Neuronal stem cell (in vitro differentiated cells): ENCODE data around the gene ZNF629.

ENCODE experiments used
- DNase-seq: peaks from one replicate; pipeline ENCODE4 v3.0.0-alpha.2; 2013; ENCODE audit warnings: low spot score
- H2AFZ ChIP-seq: one replicate; pipeline ENCODE4 v1.6.1; 2013; ENCODE audit warnings: mild to moderate bottlenecking, low read length, inconsistent platforms
- H2AK5ac ChIP-seq: 2 replicates; pipeline ENCODE4 v1.6.1; 2013; ENCODE audit warnings: low read depth, mild to moderate bottlenecking, inconsistent platforms, low read length, moderate library complexity, mixed read lengths
- H2BK120ac ChIP-seq: 2 replicates; pipeline ENCODE4 v1.6.1; 2013; ENCODE audit warnings: low read depth, mild to moderate bottlenecking, inconsistent platforms, low read length, moderate library complexity, mixed read lengths
- H2BK12ac ChIP-seq: one replicate; pipeline ENCODE4 v1.6.1; 2013; ENCODE audit warnings: low read length, inconsistent platforms
- H2BK15ac ChIP-seq: 2 replicates; pipeline ENCODE4 v1.6.1; 2013; ENCODE audit warnings: mild to moderate bottlenecking, low read length, inconsistent platforms, mixed read lengths
- H2BK5ac ChIP-seq: one replicate; pipeline ENCODE4 v1.6.1; 2013; ENCODE audit warnings: inconsistent platforms, mild to moderate bottlenecking, low read length, moderate library complexity
- H3K14ac ChIP-seq: one replicate; pipeline ENCODE4 v1.6.1; 2013; ENCODE audit warnings: low read length, inconsistent platforms
- H3K18ac ChIP-seq: 2 replicates; pipeline ENCODE4 v1.6.1; 2013; ENCODE audit warnings: low read length, inconsistent platforms
- H3K23ac ChIP-seq: 2 replicates; pipeline ENCODE4 v1.6.1; 2013; ENCODE audit warnings: low read depth, mild to moderate bottlenecking, mixed read lengths, low read length, inconsistent platforms; ENCODE audit not compliant: poor library complexity
- H3K27ac ChIP-seq: replicated peaks from 3 replicates; pipeline ENCODE4 v1.5.1; 2013; ENCODE audit warnings: low read length, inconsistent platforms
- H3K27me3 ChIP-seq, 3 experiments: 2 replicates each; pipeline ENCODE4 v1.6.1; 2013; ENCODE audit warnings: low read length in 3 of 3, mild to moderate bottlenecking in 2 of 3, inconsistent platforms in 1 of 3, low read depth in 1 of 3, mixed read lengths in 1 of 3, moderate library complexity in 1 of 3; ENCODE audit not compliant: control insufficient read depth in 3 of 3, insufficient read depth in 3 of 3
- H3K36me3 ChIP-seq, 2 donors: replicated peaks in 1 of 2; 2 replicates each; pipeline ENCODE4 v1.6.1; 2013; ENCODE audit warnings: low read length in 2 of 2; ENCODE audit not compliant: control insufficient read depth in 2 of 2, insufficient read depth in 2 of 2
- H3K4ac ChIP-seq: 2 replicates; pipeline ENCODE4 v1.6.1; 2013; ENCODE audit warnings: inconsistent platforms, mild to moderate bottlenecking, low read length, moderate library complexity
- H3K4me1 ChIP-seq, 2 donors: 1 replicate in 1 of 2; 2 replicates in 1 of 2; pipeline ENCODE4 v1.6.1; 2013; ENCODE audit warnings: low read length in 2 of 2, low read depth in 1 of 2; ENCODE audit not compliant: control insufficient read depth in 2 of 2, insufficient read depth in 1 of 2
- H3K4me2 ChIP-seq: one replicate; pipeline ENCODE4 v1.6.1; 2013; ENCODE audit warnings: mild to moderate bottlenecking, low read length, inconsistent platforms; ENCODE audit not compliant: insufficient read depth, poor library complexity, severe bottlenecking
- H3K4me3 ChIP-seq, 2 donors: 2 replicates each; pipeline ENCODE4 v1.5.1; 2013; ENCODE audit warnings: low read length in 2 of 2, mild to moderate bottlenecking in 2 of 2, inconsistent platforms in 1 of 2, moderate library complexity in 1 of 2
- H3K79me1 ChIP-seq: one replicate; pipeline ENCODE4 v1.6.1; 2013; ENCODE audit warnings: low read depth, mild to moderate bottlenecking, inconsistent platforms, low read length, moderate library complexity
- H3K9ac ChIP-seq: one replicate; pipeline ENCODE4 v1.6.1; 2013; ENCODE audit warnings: mild to moderate bottlenecking, low read depth, low read length, inconsistent platforms; ENCODE audit not compliant: poor library complexity
- H3K9me3 ChIP-seq, 2 donors: replicated peaks in 1 of 2; 2 replicates each; pipeline versions ENCODE3 to v1.6.1; 2013; ENCODE audit warnings: low read length in 2 of 2, mild to moderate bottlenecking in 2 of 2, inconsistent platforms in 1 of 2, low read depth in 1 of 2, mixed read lengths in 1 of 2, moderate library complexity in 1 of 2; ENCODE audit not compliant: control insufficient read depth in 2 of 2, insufficient read depth in 1 of 2
- H4K8ac ChIP-seq: one replicate; pipeline ENCODE4 v1.6.1; 2013; ENCODE audit warnings: low read depth, mild to moderate bottlenecking, inconsistent platforms, low read length, moderate library complexity
- H4K91ac ChIP-seq: one replicate; pipeline ENCODE4 v1.6.1; 2013; ENCODE audit warnings: low read length, low read depth, mild to moderate bottlenecking, inconsistent platforms; ENCODE audit not compliant: poor library complexity
- WGBS, 2 donors: extraction: QIAGEN DNeasy Blood & Tissue Kit; methylation state at CpG; one replicate each; pipeline ENCODE4 v1.1.7; 2013; ENCODE audit warnings: missing lambda C conversion rate in 2 of 2, mixed read lengths in 1 of 2; ENCODE audit not compliant: insufficient read length in 2 of 2, insufficient replicate concordance in 1 of 2; ENCODE audit errors: extremely low coverage in 2 of 2; 5-methylcytosine and 5-hydroxymethylcytosine counted together

The ZNF629 gene

GRCh38 chr16:30783280-30784109 is 3.5 kb downstream of the ZNF629 start:
- Histone ChIP-seq H2AK5ac (no peak overlapping the region), H2BK15ac (no peak overlapping the region), H4K91ac (no peak overlapping the region), H3K23ac (peak overlapping the region; percentile 69), H3K4me2 (no peak overlapping the region), H2BK5ac (no peak overlapping the region), H3K4me3 (no peak overlapping the region), H2BK120ac (no peak overlapping the region), H3K36me3 (peaks cover 34 to 69% of the 10 kb centered on the region in 2 donors), H3K4me1 (peaks cover 11 to 14% of the 10 kb centered on the region in 2 donors), H3K9me3 (no peaks in the 10 kb centered on the region), H3K18ac (no peak overlapping the region), H4K8ac (no peak overlapping the region), H3K79me1 (peaks cover 11% of the 10 kb centered on the region), H2BK12ac (no peak overlapping the region), H3K14ac (no peak overlapping the region), H2AFZ (no peak overlapping the region), H3K4ac (no peak overlapping the region), H3K9ac (no peak overlapping the region), H3K27ac (no peak overlapping the region), H3K27me3 (no peaks in the 10 kb centered on the region)
- no CpG with 5 or more reads among the region's 57 CpGs for WGBS, 2 donors
- no peak for DNase-seq

- Histone ChIP-seq H4K91ac (no peak overlapping the region), H2BK5ac (no peak overlapping the region), H2BK12ac (no peak overlapping the region), H3K9me3 (no peaks in the 10 kb centered on the region), H3K23ac (no peak overlapping the region), H2AK5ac (no peak overlapping the region), H3K18ac (no peak overlapping the region), H3K4me1 (peaks cover 12 to 16% of the 10 kb centered on the region in 2 donors), H3K4ac (no peak overlapping the region), H3K36me3 (peaks cover 36 to 73% of the 10 kb centered on the region in 2 donors), H3K9ac (no peak overlapping the region), H3K27ac (no peak overlapping the region), H3K79me1 (peaks cover 11% of the 10 kb centered on the region), H2BK120ac (no peak overlapping the region), H4K8ac (peak overlapping the region; percentile 24), H3K27me3 (no peaks in the 10 kb centered on the region), H3K14ac (no peak overlapping the region), H2BK15ac (no peak overlapping the region), H3K4me3 (peak overlapping the region in 1 of 2 donors; percentile 33), H3K4me2 (no peak overlapping the region), H2AFZ (no peak overlapping the region)
- DNase-seq, result no peak
- no CpG with 5 or more reads among the region's 63 CpGs for WGBS, 2 donors
These were observed 4.3 kb downstream of the ZNF629 start for GRCh38 chr16:30782486-30783279.

GRCh38 chr16:30780549-30780948 is 6.5 kb downstream of the ZNF629 start:
- no peak overlapping the region for H3K4me3 ChIP-seq
- H2AK5ac ChIP-seq, result no peak overlapping the region
- H3K9ac ChIP-seq, result no peak overlapping the region
- H3K27me3 ChIP-seq, result no peaks in the 10 kb centered on the region
- H3K27ac ChIP-seq, result no peak overlapping the region
- H3K36me3 ChIP-seq, result peaks cover 38 to 83% of the 10 kb centered on the region in 2 donors
- H2BK120ac ChIP-seq, result no peak overlapping the region
- no peak overlapping the region for H3K18ac ChIP-seq
- H2BK12ac ChIP-seq, result no peak overlapping the region
- H3K14ac ChIP-seq, result no peak overlapping the region
- H3K4ac ChIP-seq, result no peak overlapping the region
- H4K8ac ChIP-seq, result no peak overlapping the region
- H3K4me1 ChIP-seq, result peaks cover 10 to 15% of the 10 kb centered on the region in 2 donors
- no peak for DNase-seq
- peaks cover 8% of the 10 kb centered on the region for H3K79me1 ChIP-seq
- H4K91ac ChIP-seq, result no peak overlapping the region
- no peaks in the 10 kb centered on the region for H3K9me3 ChIP-seq
- WGBS, 2 donors, result no CpG with 5 or more reads among the region's 4 CpGs
- no peak overlapping the region for H2BK5ac ChIP-seq
- H3K23ac ChIP-seq, result no peak overlapping the region
- no peak overlapping the region for H2BK15ac ChIP-seq
- no peak overlapping the region for H3K4me2 ChIP-seq
- H2AFZ ChIP-seq, result no peak overlapping the region

- H2BK15ac ChIP-seq, result no peak overlapping the region
- peaks cover 8% of the 10 kb centered on the region for H3K79me1 ChIP-seq
- DNase-seq, result no peak
- no peak overlapping the region for H2AK5ac ChIP-seq
- H3K4me2 ChIP-seq, result no peak overlapping the region
- no peak overlapping the region for H3K4me3 ChIP-seq
- no peak overlapping the region for H3K9ac ChIP-seq
- H3K27ac ChIP-seq, result no peak overlapping the region
- H4K8ac ChIP-seq, result no peak overlapping the region
- H3K18ac ChIP-seq, result no peak overlapping the region
- no CpG with 5 or more reads among the region's 3 CpGs for WGBS, 2 donors
- H2BK5ac ChIP-seq, result no peak overlapping the region
- no peaks in the 10 kb centered on the region for H3K9me3 ChIP-seq
- peaks cover 10 to 16% of the 10 kb centered on the region in 2 donors for H3K4me1 ChIP-seq
- no peak overlapping the region for H2AFZ ChIP-seq
- H2BK120ac ChIP-seq, result no peak overlapping the region
- no peak overlapping the region for H3K14ac ChIP-seq
- H2BK12ac ChIP-seq, result no peak overlapping the region
- H4K91ac ChIP-seq, result no peak overlapping the region
- H3K36me3 ChIP-seq, result peaks cover 36 to 78% of the 10 kb centered on the region in 2 donors
- no peak overlapping the region for H3K23ac ChIP-seq
- no peak overlapping the region for H3K4ac ChIP-seq
- no peaks in the 10 kb centered on the region for H3K27me3 ChIP-seq
These were observed 7.0 kb downstream of the ZNF629 start for GRCh38 chr16:30780021-30780420.
